ENCODE data around the gene ZRANB1. TPM values are rescaled to one million over a fixed set of nuclear protein-coding genes. Genes with fewer than 3 reads are reported as not detected.
A peak's percentile ranks its signal among the peaks of the same experiment; 100 is the strongest.

Gene ZRANB1
- total and polyA plus RNA-seq, 8 donors: 7.0 to 63.7 (median 10.9) TPM

DNA sequence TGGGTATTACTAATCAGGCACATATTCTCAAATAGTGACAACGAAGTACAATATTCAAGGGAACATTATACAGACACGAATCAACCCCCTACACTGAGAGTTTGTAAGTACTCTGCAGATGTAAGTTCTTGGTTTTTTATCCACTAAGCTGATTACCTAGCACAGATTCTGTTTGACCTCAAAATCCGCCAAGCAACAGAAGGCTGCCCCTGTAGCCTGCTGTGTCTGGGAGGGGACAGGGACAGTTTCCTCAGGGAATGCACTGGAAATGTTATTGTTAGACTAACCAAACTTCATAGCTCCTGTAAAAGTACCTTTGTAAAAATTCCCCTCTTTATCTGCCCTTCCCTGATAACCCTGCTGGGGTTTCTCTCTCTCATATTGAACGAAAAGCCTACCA is 45.2 kb upstream of the ZRANB1 start:
- no peak for TF ChIP-seq EP300 (IDR thresholded peaks at IDR 0.05)
- TF ChIP-seq, protein P1, sequence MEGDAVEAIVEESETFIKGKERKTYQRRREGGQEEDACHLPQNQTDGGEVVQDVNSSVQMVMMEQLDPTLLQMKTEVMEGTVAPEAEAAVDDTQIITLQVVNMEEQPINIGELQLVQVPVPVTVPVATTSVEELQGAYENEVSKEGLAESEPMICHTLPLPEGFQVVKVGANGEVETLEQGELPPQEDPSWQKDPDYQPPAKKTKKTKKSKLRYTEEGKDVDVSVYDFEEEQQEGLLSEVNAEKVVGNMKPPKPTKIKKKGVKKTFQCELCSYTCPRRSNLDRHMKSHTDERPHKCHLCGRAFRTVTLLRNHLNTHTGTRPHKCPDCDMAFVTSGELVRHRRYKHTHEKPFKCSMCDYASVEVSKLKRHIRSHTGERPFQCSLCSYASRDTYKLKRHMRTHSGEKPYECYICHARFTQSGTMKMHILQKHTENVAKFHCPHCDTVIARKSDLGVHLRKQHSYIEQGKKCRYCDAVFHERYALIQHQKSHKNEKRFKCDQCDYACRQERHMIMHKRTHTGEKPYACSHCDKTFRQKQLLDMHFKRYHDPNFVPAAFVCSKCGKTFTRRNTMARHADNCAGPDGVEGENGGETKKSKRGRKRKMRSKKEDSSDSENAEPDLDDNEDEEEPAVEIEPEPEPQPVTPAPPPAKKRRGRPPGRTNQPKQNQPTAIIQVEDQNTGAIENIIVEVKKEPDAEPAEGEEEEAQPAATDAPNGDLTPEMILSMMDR (IDR thresholded peaks at IDR 0.05): no peak
- no peak for TF ChIP-seq POLR2A (IDR thresholded peaks at IDR 0.05)
- TF ChIP-seq POLR2AphosphoS5 (IDR thresholded peaks at IDR 0.05): no peak
- DNase-seq: no peak
- WGBS, 5 donors: 37 to 52% (median 50%) methylated on average over 4 of the region's 4 CpGs
- intact Hi-C loops (cut with DNase I; ENCODE audit: low total_unique reads): no loop called here
- peaks cover 0 to 4% (median 0%) of the 10 kb centered on the region in 3 donors for H3K27me3 ChIP-seq
- H3K36me3 ChIP-seq: no peaks in the 10 kb centered on the region
- no peak overlapping the region for H3K27ac ChIP-seq
- peaks cover 0 to 5% (median 0%) of the 10 kb centered on the region in 4 donors for H3K4me1 ChIP-seq
- H3K4me3 ChIP-seq: no peak overlapping the region
- no peaks in the 10 kb centered on the region for H3K9me3 ChIP-seq

DNA sequence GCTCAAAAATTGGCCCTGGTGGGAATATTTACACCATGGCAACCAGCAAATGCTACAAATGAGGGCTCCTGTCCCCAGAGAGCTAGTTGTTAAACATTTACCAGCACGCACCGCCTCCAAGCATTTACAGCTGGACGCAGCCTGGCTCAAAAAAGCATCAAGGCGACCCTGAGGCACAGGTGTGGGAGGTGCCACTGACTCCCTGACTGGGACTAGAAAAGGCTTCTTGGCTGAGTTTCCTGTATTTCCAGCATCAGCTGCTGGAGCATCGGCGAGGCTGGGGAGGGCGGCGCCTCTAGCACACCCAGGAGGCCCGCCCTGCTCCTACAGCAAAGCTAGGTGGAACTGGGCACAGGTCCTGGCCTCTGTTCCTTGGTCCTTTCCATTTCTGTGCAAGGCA is 43.5 kb upstream of the ZRANB1 start:
- H3K27me3 ChIP-seq: peaks cover 0 to 4% (median 0%) of the 10 kb centered on the region in 3 donors
- no peak overlapping the region for H3K27ac ChIP-seq
- H3K4me3 ChIP-seq: no peak overlapping the region
- DNase-seq: peak; percentile 31 to 59
- H3K4me1 ChIP-seq: peaks cover 0 to 5% (median 0%) of the 10 kb centered on the region in 4 donors
- H3K9me3 ChIP-seq: no peaks in the 10 kb centered on the region
- 22 to 46% (median 43%) methylated on average over 5 to 9 of the region's 9 CpGs for WGBS, 5 donors
- no peaks in the 10 kb centered on the region for H3K36me3 ChIP-seq
- intact Hi-C loops (cut with DNase I; ENCODE audit: low total_unique reads): no loop called here
- TF ChIP-seq POLR2A (IDR thresholded peaks at IDR 0.05) (no peak), EP300 (IDR thresholded peaks at IDR 0.05) (no peak), POLR2AphosphoS5 (IDR thresholded peaks at IDR 0.05) (no peak)
- TF ChIP-seq, protein P1 (IDR thresholded peaks at IDR 0.05): no peak

DNA sequence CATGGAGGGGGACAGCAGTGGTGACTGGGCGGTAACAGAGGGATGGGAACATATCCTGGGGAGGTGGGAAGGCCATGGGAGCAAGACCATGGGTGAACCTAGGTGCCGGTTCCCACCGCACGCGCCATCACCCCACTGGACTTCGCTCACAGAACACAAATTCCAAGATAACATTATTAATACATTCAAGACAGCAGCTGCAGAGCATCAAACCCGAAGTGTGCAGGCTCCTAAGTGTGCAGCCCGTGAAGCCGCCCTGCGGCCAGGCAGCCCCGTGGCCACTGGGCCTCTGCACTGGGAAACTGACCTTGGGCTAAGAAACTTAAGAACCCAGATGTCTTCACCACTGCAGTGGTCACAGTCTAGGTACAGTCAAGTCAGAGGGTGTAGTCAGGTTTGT is 42.8 kb upstream of the ZRANB1 start:
- Histone ChIP-seq H3K4me1 (peaks cover 0 to 5% (median 0%) of the 10 kb centered on the region in 4 donors), H3K27ac (no peak overlapping the region), H3K36me3 (no peaks in the 10 kb centered on the region), H3K4me3 (no peak overlapping the region), H3K9me3 (no peaks in the 10 kb centered on the region), H3K27me3 (peaks cover 0 to 4% (median 0%) of the 10 kb centered on the region in 3 donors)
- intact Hi-C loops (cut with DNase I; ENCODE audit: low total_unique reads): no loop called here
- 85 to 94% (median 93%) methylated on average over 11 of the region's 11 CpGs for WGBS, 5 donors
- DNase-seq: no peak
- no peak for TF ChIP-seq POLR2A (IDR thresholded peaks at IDR 0.05)
- TF ChIP-seq POLR2AphosphoS5 (IDR thresholded peaks at IDR 0.05): no peak
- TF ChIP-seq EP300 (IDR thresholded peaks at IDR 0.05): no peak
- TF ChIP-seq, protein P1 (IDR thresholded peaks at IDR 0.05): no peak

DNA sequence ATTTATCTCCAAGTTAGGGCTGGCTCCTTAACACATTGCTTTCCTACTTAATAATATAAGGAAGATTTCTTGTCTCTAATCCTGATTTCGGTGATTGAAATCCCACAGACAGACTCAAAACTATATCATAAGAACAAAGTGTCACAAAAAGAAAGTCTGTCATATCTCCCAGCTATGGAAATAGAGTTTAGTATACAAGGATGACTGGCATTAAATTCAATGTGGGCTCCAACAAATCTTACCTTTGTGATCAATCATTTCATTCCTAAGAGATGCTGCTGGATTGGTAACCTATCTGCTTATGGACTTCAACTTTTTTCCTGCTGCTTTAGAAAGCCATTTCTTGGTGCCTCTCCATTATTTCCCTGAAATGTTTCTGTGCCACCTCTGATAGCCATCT is 39.5 kb upstream of the ZRANB1 start:
- TF ChIP-seq EP300 (IDR thresholded peaks at IDR 0.05): no peak
- TF ChIP-seq POLR2A (IDR thresholded peaks at IDR 0.05): no peak
- TF ChIP-seq, protein P1 (IDR thresholded peaks at IDR 0.05): no peak
- TF ChIP-seq POLR2AphosphoS5 (IDR thresholded peaks at IDR 0.05): no peak
- no peaks in the 10 kb centered on the region for H3K36me3 ChIP-seq
- 87 to 95% (median 90%) methylated on average over 1 of the region's 1 CpG for WGBS, 5 donors
- H3K9me3 ChIP-seq: no peaks in the 10 kb centered on the region
- peaks cover 0 to 5% (median 0%) of the 10 kb centered on the region in 4 donors for H3K4me1 ChIP-seq
- DNase-seq: no peak
- no peak overlapping the region for H3K27ac ChIP-seq
- intact Hi-C loops (cut with DNase I; ENCODE audit: low total_unique reads): no loop called here
- peaks cover 0 to 4% (median 0%) of the 10 kb centered on the region in 3 donors for H3K27me3 ChIP-seq
- no peak overlapping the region for H3K4me3 ChIP-seq
